IMR-90 (cell line): ENCODE measurements around the gene MIPEP. TPM values are rescaled to one million over a fixed set of nuclear protein-coding genes. Genes with fewer than 3 reads are reported as not detected.

ENCODE experiments used
- ATAC-seq: fragments of 200-7000 bp; cut with Tn5 transposase; 2 replicates; pipeline ENCODE4 v1.9.1; 2020; ENCODE audit warnings: low read depth, mild to moderate bottlenecking, moderate library complexity
- BruUV-seq: library from RNA; stranded (reverse); fragments of 400-500 nt; replicated peaks from 2 replicates; lab custom pipeline; 2021; lab: Mats Ljungman, UMichigan
- CTCF ChIA-PET: fragments of 300-600 bp; formaldehyde crosslinking; extraction: SDS; loops from one replicate; lab custom pipeline; 2021; ENCODE audit warnings: antibody characterized with exemption; lab: Yijun Ruan, JAX
- POLR2A ChIA-PET: fragments of 300-600 bp; sonication (Branson Sonifier 250); formaldehyde crosslinking; loops from one replicate; lab custom pipeline; 2022; ENCODE audit warnings: antibody characterized with exemption; ENCODE audit not compliant: unreplicated experiment; lab: Charles Lee
- DNase-seq: peaks from one replicate; pipeline ENCODE4 v3.0.0; 2013
- H2AFZ ChIP-seq: replicated peaks from 2 replicates; pipeline ENCODE3; 2013; ENCODE audit warnings: low read length, mild to moderate bottlenecking; ENCODE audit not compliant: poor library complexity
- H2AK5ac ChIP-seq: 2 replicates; pipeline ENCODE4 v1.6.1; 2013; ENCODE audit warnings: low read depth, low read length, inconsistent platforms
- H2AK9ac ChIP-seq: replicated peaks from 2 replicates; pipeline ENCODE3; 2013; ENCODE audit warnings: mild to moderate bottlenecking, low read depth, low read length, moderate library complexity; ENCODE audit not compliant: poor library complexity
- H2BK120ac ChIP-seq: 2 replicates; pipeline ENCODE4 v1.6.1; 2013; ENCODE audit warnings: low read depth, low read length, inconsistent platforms
- H2BK15ac ChIP-seq: 3 replicates; pipeline ENCODE4 v1.6.1; 2013; ENCODE audit warnings: low read depth, low read length, inconsistent platforms
- H2BK20ac ChIP-seq: 2 replicates; pipeline ENCODE4 v1.6.1; 2013; ENCODE audit warnings: low read depth, mild to moderate bottlenecking, inconsistent platforms, low read length, moderate library complexity
- H2BK5ac ChIP-seq: 2 replicates; pipeline ENCODE4 v1.6.1; 2013; ENCODE audit warnings: mild to moderate bottlenecking, low read depth, low read length, inconsistent platforms; ENCODE audit not compliant: poor library complexity, severe bottlenecking
- H3K14ac ChIP-seq: replicated peaks from 2 replicates; pipeline ENCODE4 v1.6.1; 2013; ENCODE audit warnings: low read depth, low read length, inconsistent platforms
- H3K18ac ChIP-seq: 2 replicates; pipeline ENCODE4 v1.6.1; 2013; ENCODE audit warnings: low read depth, low read length, control low read depth
- H3K23ac ChIP-seq: 2 replicates; pipeline ENCODE4 v1.6.1; 2013; ENCODE audit warnings: low read depth, low read length, inconsistent platforms
- H3K27ac ChIP-seq: 2 replicates; pipeline ENCODE4 v1.5.1; 2013; ENCODE audit warnings: mild to moderate bottlenecking, control low read depth, low read length; ENCODE audit not compliant: insufficient read depth
- H3K27me3 ChIP-seq: 2 replicates; pipeline ENCODE4 v1.6.1; 2013; ENCODE audit warnings: low read length; ENCODE audit not compliant: control insufficient read depth, insufficient read depth
- H3K36me3 ChIP-seq: 2 replicates; pipeline ENCODE4 v1.6.1; 2013; ENCODE audit warnings: low read length, mixed read lengths; ENCODE audit not compliant: control insufficient read depth, insufficient read depth
- H3K4ac ChIP-seq: 2 replicates; pipeline ENCODE4 v1.6.1; 2013; ENCODE audit warnings: low read depth, low read length, inconsistent platforms
- H3K4me1 ChIP-seq: 2 replicates; pipeline ENCODE4 v1.6.1; 2013; ENCODE audit warnings: low read length, mixed read lengths; ENCODE audit not compliant: control insufficient read depth, insufficient read depth
- H3K4me2 ChIP-seq: 2 replicates; pipeline ENCODE4 v1.6.1; 2013; ENCODE audit warnings: low read depth, mild to moderate bottlenecking, control low read depth, low read length, moderate library complexity
- H3K4me3 ChIP-seq: 2 replicates; pipeline ENCODE4 v1.5.1; 2013; ENCODE audit warnings: low read depth, mild to moderate bottlenecking, control low read depth, low read length, moderate library complexity; ENCODE audit not compliant: insufficient read depth
- H3K56ac ChIP-seq: 2 replicates; pipeline ENCODE4 v1.6.1; 2013; ENCODE audit warnings: low read length, inconsistent platforms; ENCODE audit not compliant: insufficient read depth; ENCODE audit errors: extremely low read depth
- H3K79me1 ChIP-seq, 2 experiments: 2 replicates each; pipeline ENCODE4 v1.6.1; 2013; ENCODE audit warnings: low read length in 2 of 2, inconsistent platforms in 1 of 2, low read depth in 1 of 2
- H3K9ac ChIP-seq: 2 replicates; pipeline ENCODE4 v1.6.1; 2013; ENCODE audit warnings: low read depth, low read length, control low read depth
- H3K9me1 ChIP-seq: 2 replicates; pipeline ENCODE4 v1.6.1; 2013; ENCODE audit warnings: low read length, inconsistent platforms; ENCODE audit not compliant: insufficient read depth
- H3K9me3 ChIP-seq: 2 replicates; pipeline ENCODE4 v1.6.1; 2013; ENCODE audit warnings: low read length; ENCODE audit not compliant: control insufficient read depth, insufficient read depth
- H4K20me1 ChIP-seq: 2 replicates; pipeline ENCODE4 v1.6.1; 2013; ENCODE audit warnings: low read length, inconsistent platforms; ENCODE audit not compliant: insufficient read depth
- H4K5ac ChIP-seq: 2 replicates; pipeline ENCODE4 v1.6.1; 2013; ENCODE audit warnings: mild to moderate bottlenecking, low read depth, low read length, control low read depth
- H4K8ac ChIP-seq, 2 experiments: 2 replicates each; pipeline ENCODE4 v1.6.1; 2013; ENCODE audit warnings: low read depth in 2 of 2, low read length in 2 of 2, control low read depth in 1 of 2, inconsistent platforms in 1 of 2
- H4K91ac ChIP-seq: 2 replicates; pipeline ENCODE4 v1.6.1; 2013; ENCODE audit warnings: low read depth, low read length, inconsistent platforms; ENCODE audit not compliant: insufficient read depth
- BHLHE40 ChIP-seq: fragments of 150-350 bp; IDR thresholded peaks from 2 replicates; pipeline ENCODE4 v1.6.1; 2016; ENCODE audit warnings: mild to moderate bottlenecking, low read depth, low read length
- CEBPB ChIP-seq: IDR thresholded peaks from 2 replicates; pipeline ENCODE4 v1.6.1; 2012; ENCODE audit warnings: low read depth, low read length, improper control_type of control experiment
- CHD1 ChIP-seq: IDR thresholded peaks from 2 replicates; pipeline ENCODE4 v1.6.1; 2012; ENCODE audit warnings: low read depth, low read length, improper control_type of control experiment
- CTCF ChIP-seq: conservative IDR thresholded peaks from 2 replicates; pipeline ENCODE4 v1.5.1; 2012; ENCODE audit warnings: mild to moderate bottlenecking, low read depth, low read length, improper control_type of control experiment
- ELK1 ChIP-seq: fragments of 150-350 bp; IDR thresholded peaks from 2 replicates; pipeline ENCODE4 v1.6.1; 2016; ENCODE audit warnings: low read depth, mild to moderate bottlenecking, low read length, moderate library complexity, borderline replicate concordance
- FOS ChIP-seq: fragments of 150-350 bp; IDR thresholded peaks from 2 replicates; pipeline ENCODE4 v1.6.1; 2016; ENCODE audit warnings: low read depth, low read length
- MAFK ChIP-seq: IDR thresholded peaks from 2 replicates; pipeline ENCODE4 v1.6.1; 2012; ENCODE audit warnings: low read depth, low read length, improper control_type of control experiment
- MAZ ChIP-seq: IDR thresholded peaks from 2 replicates; pipeline ENCODE4 v1.6.1; 2012; ENCODE audit warnings: low read depth, mild to moderate bottlenecking, low read length, improper control_type of control experiment, moderate library complexity, borderline replicate concordance
- MXI1 ChIP-seq: IDR thresholded peaks from 2 replicates; pipeline ENCODE4 v1.6.1; 2012; ENCODE audit warnings: low read depth, mild to moderate bottlenecking, low read length, moderate library complexity, borderline replicate concordance
- NFE2L2 ChIP-seq: fragments of 150-350 bp; IDR thresholded peaks from 2 replicates; pipeline ENCODE4 v1.6.1; 2016; ENCODE audit warnings: low read depth, mild to moderate bottlenecking, low read length
- POLR2A ChIP-seq: IDR thresholded peaks from 2 replicates; pipeline ENCODE4 v1.6.1; 2012; ENCODE audit warnings: mild to moderate bottlenecking, low read depth, low read length
- RAD21 ChIP-seq: IDR thresholded peaks from 2 replicates; pipeline ENCODE4 v1.6.1; 2012; ENCODE audit warnings: low read length, improper control_type of control experiment
- RCOR1 ChIP-seq: IDR thresholded peaks from 2 replicates; pipeline ENCODE4 v1.6.1; 2012; ENCODE audit warnings: mild to moderate bottlenecking, low read length, improper control_type of control experiment; ENCODE audit not compliant: insufficient replicate concordance
- RFX5 ChIP-seq: IDR thresholded peaks from 2 replicates; pipeline ENCODE4 v1.8.0; 2012; ENCODE audit warnings: low read depth, mild to moderate bottlenecking, low read length, moderate library complexity
- SMC3 ChIP-seq: fragments of 150-350 bp; IDR thresholded peaks from 2 replicates; pipeline ENCODE4 v1.6.1; 2016; ENCODE audit warnings: low read depth, mild to moderate bottlenecking, antibody characterized with exemption, low read length, moderate library complexity
- USF2 ChIP-seq: fragments of 150-350 bp; IDR thresholded peaks from 2 replicates; pipeline ENCODE4 v1.6.1; 2017; ENCODE audit warnings: mild to moderate bottlenecking, antibody characterized with exemption, low read length, low read depth
- WGBS, 2 experiments: methylation state at CpG; one replicate each; pipeline versions ENCODE4 v1.1.5 to v1.1.7; 2013; ENCODE audit warnings: missing lambda C conversion rate in 2 of 2; ENCODE audit not compliant: insufficient read length in 1 of 2; ENCODE audit errors: extremely low coverage in 2 of 2; 5-methylcytosine and 5-hydroxymethylcytosine counted together
- dilution Hi-C: fragments of 300-500 bp; cut with HindIII; formaldehyde crosslinking; loops from one replicate; pipeline ENCODE4 v1.14.3; 2018; ENCODE audit warnings: low sequenced_read_pairs; ENCODE audit not compliant: unreplicated experiment
- in situ Hi-C: fragments of 300-500 bp; cut with MboI; formaldehyde crosslinking; loops from 3 replicates; pipeline ENCODE4 v1.14.3; 2019; ENCODE audit warnings: low sequenced_read_pairs, inconsistent platforms, mixed read lengths
- intact Hi-C: fragments of 100-400 bp; cut with micrococcal nuclease; formaldehyde crosslinking; loops from 2 replicates; pipeline ENCODE4 v1.10.0; 2022
- polyA plus RNA-seq, 3 experiments: library from polyadenylated mRNA; depleted of rRNA; stranded (reverse); fragments of >200 nt; gene quantifications; 2 replicates each; pipeline ENCODE4 v1.2.3, GENCODE V29; 2012; ENCODE audit warnings: low replicate concordance in 1 of 3
- total RNA-seq: library from RNA; depleted of rRNA; stranded (reverse); fragments of >200 nt; gene quantifications from 2 replicates; pipeline ENCODE4 v1.2.3, GENCODE V29; 2012

The MIPEP gene
- total and polyA plus RNA-seq, 2 of the 4 experiments (the other 2 are of a cell fraction), result 15.0 to 21.5 TPM

- peak overlapping the region; percentile 34 for H2AFZ ChIP-seq
- H4K5ac ChIP-seq, result peak overlapping the region; percentile 100
- peak overlapping the region; percentile 37; the same call in 1 of the 2 replicates for H3K4me2 ChIP-seq
- H3K4me3 ChIP-seq, result no peak overlapping the region
- ChIA-PET CTCF (interaction anchor here (0.8 to 1.9 kb wide), 4 partner anchors 21 to 295 kb away, joined by 3 to 4 read pairs (median 3); no protein-coding TSS in a partner anchor), POLR2A (no interaction called here)
- TF ChIP-seq MXI1 (no peak), POLR2A (no peak), MAZ (no peak), CHD1 (no peak), RFX5 (no peak), FOS (peak; percentile 51), CTCF (no peak), MAFK (peak; percentile 11; the same call in 1 of the 2 replicates), NFE2L2 (no peak), RAD21 (no peak), CEBPB (peak; percentile 94), BHLHE40 (no peak), RCOR1 (no peak), ELK1 (no peak), SMC3 (no peak), USF2 (no peak)
- H3K9ac ChIP-seq, result peak overlapping the region; percentile 53
- peaks cover 22% of the 10 kb centered on the region for H3K9me1 ChIP-seq
- no CpG with 5 or more reads among the region's 5 CpGs for WGBS, 2 experiments
- in situ Hi-C loops (loop anchor here (5.0 to 10.0 kb wide), 2 partner anchors 284 to 401 kb away; no protein-coding TSS in a partner anchor), intact Hi-C loops (loop anchor here (5.0 kb wide), 2 partner anchors 71 to 191 kb away; no protein-coding TSS in a partner anchor), dilution Hi-C loops (no loop called here)
- peaks cover 4 to 21% of the 10 kb centered on the region in 2 experiments; a peak in 2 of 4 replicates for H3K79me1 ChIP-seq
- no peak overlapping the region for H2AK9ac ChIP-seq
- H3K4me1 ChIP-seq, result peaks cover 21% of the 10 kb centered on the region
- H2AK5ac ChIP-seq, result peak overlapping the region; percentile 88; the same call in 1 of the 2 replicates
- BruUV-seq, result no TSS peak
- no peak overlapping the region for H3K56ac ChIP-seq
- H2BK20ac ChIP-seq, result peak overlapping the region; percentile 97
- H3K14ac ChIP-seq, result peak overlapping the region; percentile 92; the same call in 1 of the 2 replicates
- peak overlapping the region; percentile 77; the same call in 1 of the 2 replicates for H3K23ac ChIP-seq
- H3K9me3 ChIP-seq, result no peaks in the 10 kb centered on the region
- H4K20me1 ChIP-seq, result no peaks in the 10 kb centered on the region
- DNase-seq (peak; percentile 95), ATAC-seq (peak; percentile 57)
- H4K8ac ChIP-seq, result peak overlapping the region; percentile 69 to 93
- H3K18ac ChIP-seq, result peak overlapping the region; percentile 100
- peak overlapping the region; percentile 99 for H3K27ac ChIP-seq
- H4K91ac ChIP-seq, result peak overlapping the region; percentile 98
- H3K36me3 ChIP-seq, result no peaks in the 10 kb centered on the region
- H2BK5ac ChIP-seq, result peak overlapping the region; percentile 96
- peak overlapping the region; percentile 97 for H3K4ac ChIP-seq
- H2BK120ac ChIP-seq, result peak overlapping the region; percentile 98
- peak overlapping the region; percentile 97; the same call in 2 of the 3 replicates for H2BK15ac ChIP-seq
- H3K27me3 ChIP-seq, result no peaks in the 10 kb centered on the region
Measured at GRCh38 chr13:23868521-23868920, 20.7 kb downstream of the MIPEP start.
